GM19452 (cell line): ENCODE measurements around the gene FAHD2B.
A peak's percentile ranks its signal among the peaks of the same experiment; 100 is the strongest.
"Not testable (repeated sequence)": the region's sequence is repeated elsewhere in the genome, so short reads cannot be mapped to it uniquely, and the experiment has no call there.

Experiments used
- ATAC-seq: cut with Tn5 transposase; IDR thresholded peaks from one replicate; pipeline ENCODE4 v1.9.1; 2021; ENCODE audit not compliant: unreplicated experiment

The FAHD2B gene

GRCh38 chr2:97094772-97095611, at the start of gene FAHD2B:
FAHD2B (minus strand) TSS chr2:97094882; CDS start chr2:97091706, 3,176 bp downstream.
- peak; percentile 84 for ATAC-seq

- not testable (repeated sequence) for ATAC-seq
Measured at GRCh38 chr2:97144016-97144415, 49.3 kb upstream of the FAHD2B start.

- ATAC-seq: not testable (repeated sequence)
Measured at GRCh38 chr2:97129090-97129489, 34.4 kb upstream of the FAHD2B start.

GRCh38 chr2:97113882-97114255, 19.2 kb upstream of the FAHD2B start:
- ATAC-seq: not testable (repeated sequence)

GRCh38 chr2:97113050-97113881, 18.6 kb upstream of the FAHD2B start, which contains the start of gene ANKRD36:
ANKRD36 (plus strand) TSS chr2:97113153; CDS start chr2:97113740, 587 bp downstream.
- ATAC-seq: peak; percentile 95

- not testable (repeated sequence) for ATAC-seq
Measured at GRCh38 chr2:97112320-97113049, 17.8 kb upstream of the FAHD2B start.

- ATAC-seq: not testable (repeated sequence)
Measured at GRCh38 chr2:97111246-97111645, 16.6 kb upstream of the FAHD2B start.

GRCh38 chr2:97106878-97107277, 12.2 kb upstream of the FAHD2B start:
- ATAC-seq: not testable (repeated sequence)

DNA sequence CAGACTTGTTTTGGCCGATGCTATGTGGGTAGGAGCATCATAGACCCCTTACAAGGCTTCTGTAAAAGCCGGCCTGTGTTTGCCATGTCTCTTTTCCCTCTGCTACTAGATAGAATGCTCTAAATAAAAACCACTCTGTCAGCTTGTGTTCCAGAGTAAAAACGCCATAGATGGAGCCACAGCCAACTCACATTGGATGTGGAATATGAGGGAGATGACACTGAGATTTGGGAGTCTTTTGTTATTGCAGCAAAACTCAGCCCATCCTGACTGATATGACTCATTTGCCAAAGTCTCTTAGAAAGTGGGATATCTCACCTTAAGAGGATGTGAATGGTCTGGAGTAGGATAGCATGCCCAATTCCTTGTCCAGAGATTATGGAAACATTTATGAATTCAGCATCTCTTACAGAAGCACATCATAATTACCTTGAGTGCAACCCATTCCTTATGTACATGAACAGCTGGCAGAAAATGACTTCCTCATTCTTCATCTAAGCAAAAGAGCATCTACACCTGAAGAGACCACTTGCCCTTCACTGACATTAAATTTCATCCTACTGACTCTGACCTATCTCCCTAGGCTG, 4.2 kb upstream of the FAHD2B start:
- not testable (repeated sequence) for ATAC-seq

- no peak for ATAC-seq
Measured at GRCh38 chr2:97095661-97096060, 979 bp upstream of the FAHD2B start.

- peak; percentile 9 for ATAC-seq
Measured at GRCh38 chr2:97093983-97094771, 505 bp downstream of the FAHD2B start.

- not testable (repeated sequence) for ATAC-seq
Measured at GRCh38 chr2:97092946-97093345, 1.7 kb downstream of the FAHD2B start.

GRCh38 chr2:97088706-97089105, 6.0 kb downstream of the FAHD2B start:
- ATAC-seq: not testable (repeated sequence)

DNA sequence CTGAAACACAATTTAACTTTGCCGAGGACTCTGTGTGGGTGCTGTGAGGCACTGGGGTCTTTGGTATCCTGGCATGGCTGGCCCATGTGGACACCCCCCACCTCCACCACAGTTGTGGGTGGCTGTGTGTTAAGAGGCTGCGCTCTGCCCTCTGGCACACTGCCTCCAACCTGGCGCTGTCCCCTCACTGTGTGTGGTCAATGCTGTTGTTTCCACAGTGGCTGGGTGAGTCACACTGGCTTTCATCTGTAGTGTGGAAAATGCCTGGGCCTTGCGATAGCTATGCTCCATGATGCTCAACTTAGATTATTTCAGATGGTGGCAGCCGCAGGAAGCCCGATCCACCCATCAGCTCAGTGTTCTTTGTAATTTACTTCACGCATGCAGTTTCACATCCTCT, 9.6 kb downstream of the FAHD2B start:
- ATAC-seq: not testable (repeated sequence)

GRCh38 chr2:97083516-97083915, 11.2 kb downstream of the FAHD2B start:
- not testable (repeated sequence) for ATAC-seq

GRCh38 chr2:97082206-97082605, 12.5 kb downstream of the FAHD2B start:
- ATAC-seq: not testable (repeated sequence)

DNA sequence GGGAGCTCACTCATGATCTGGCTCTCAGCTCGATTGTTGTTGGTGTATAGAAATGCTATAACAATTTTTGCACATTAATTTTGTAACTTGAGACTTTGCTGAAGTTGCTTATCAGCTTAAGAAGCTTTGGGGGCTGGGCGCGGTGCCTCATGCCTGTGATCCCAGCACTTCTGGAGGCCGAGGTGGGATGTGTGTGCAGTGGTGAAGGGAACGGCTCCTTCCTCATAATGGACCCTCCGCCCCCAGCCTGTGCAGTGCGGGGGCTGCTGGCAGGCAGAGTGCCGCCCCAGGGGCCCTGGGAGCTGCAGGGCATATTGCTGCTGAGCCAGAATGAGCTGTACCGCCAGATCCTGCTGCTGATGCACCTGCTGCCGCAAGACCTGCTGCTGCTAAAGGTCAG, 13.8 kb downstream of the FAHD2B start:
- ATAC-seq: not testable (repeated sequence)

GRCh38 chr2:97077213-97077612, 17.5 kb downstream of the FAHD2B start:
- not testable (repeated sequence) for ATAC-seq

DNA sequence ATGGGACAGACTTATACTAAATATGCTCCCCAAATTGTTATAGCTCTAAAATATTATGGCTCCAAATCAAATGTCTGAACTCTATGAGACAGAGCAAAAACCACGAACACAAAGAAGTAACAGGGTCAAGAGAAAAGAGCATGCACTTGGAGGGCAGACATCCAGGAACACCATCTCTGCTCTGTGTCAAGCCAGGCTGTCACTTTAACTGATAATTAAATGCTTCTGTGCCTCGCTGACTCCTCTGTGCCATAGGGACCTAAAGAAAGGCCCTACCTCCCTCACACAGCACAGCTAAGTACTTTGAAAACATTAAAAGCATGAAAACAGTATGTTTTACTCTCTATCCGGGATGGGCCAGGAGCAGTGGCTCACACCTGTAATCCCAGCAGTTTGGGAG, 23.8 kb downstream of the FAHD2B start:
- ATAC-seq: not testable (repeated sequence)

DNA sequence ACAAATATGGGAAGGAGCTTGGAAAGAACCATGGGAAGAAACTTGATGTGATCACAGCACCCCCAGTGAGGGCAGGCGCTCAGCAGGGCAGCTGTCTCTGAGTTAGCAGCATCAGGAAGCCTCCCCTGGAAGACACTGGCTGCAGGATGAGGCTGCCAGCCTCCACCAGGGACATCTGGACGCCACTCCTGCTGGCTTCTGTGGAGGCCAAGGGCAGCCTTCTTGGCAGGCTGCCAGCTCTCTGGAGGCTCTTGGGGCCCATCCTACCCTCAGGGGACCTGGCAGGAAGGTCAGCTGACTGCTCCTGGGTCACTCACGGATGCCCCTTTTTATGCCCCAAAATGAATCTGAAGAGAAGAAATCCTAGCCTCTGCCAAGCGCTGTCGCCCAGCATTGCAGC, 26.0 kb downstream of the FAHD2B start:
- ATAC-seq: not testable (repeated sequence)
